Measurements from ENCODE around the gene EBF4. TPM values are rescaled to one million over a fixed set of nuclear protein-coding genes. Genes with fewer than 3 reads are reported as not detected.

Gene EBF4
- total RNA-seq, 1 donor from 2014 or later: 11.0 TPM

- peaks cover 6% of the 10 kb centered on the region for H3K27me3 Mint-ChIP-seq (ENCODE audit: unreplicated experiment)
- H3K4me3 Mint-ChIP-seq (ENCODE audit: unreplicated experiment): no peak overlapping the region
- no peak for TF ChIP-seq CTCF (IDR thresholded peaks at IDR 0.05; ENCODE audit: partially characterized antibody, unreplicated experiment)
- DNase-seq: no peak
- H3K36me3 Mint-ChIP-seq (ENCODE audit: unreplicated experiment): no peaks in the 10 kb centered on the region
- H3K9me3 Mint-ChIP-seq (ENCODE audit: unreplicated experiment): no peaks in the 10 kb centered on the region
- H3K27ac Mint-ChIP-seq (ENCODE audit: unreplicated experiment): no peak overlapping the region
- no peaks in the 10 kb centered on the region for H3K4me1 Mint-ChIP-seq (ENCODE audit: low read depth, unreplicated experiment)
Observed at GRCh38 chr20:2706688-2707352, 14.2 kb downstream of the EBF4 start.

- Mint-ChIP-seq H3K27me3 (ENCODE audit: unreplicated experiment) (peaks cover 5% of the 10 kb centered on the region), H3K36me3 (ENCODE audit: unreplicated experiment) (no peaks in the 10 kb centered on the region), H3K4me3 (ENCODE audit: unreplicated experiment) (no peak overlapping the region), H3K27ac (ENCODE audit: unreplicated experiment) (no peak overlapping the region), H3K4me1 (ENCODE audit: low read depth, unreplicated experiment) (no peaks in the 10 kb centered on the region), H3K9me3 (ENCODE audit: unreplicated experiment) (no peaks in the 10 kb centered on the region)
- TF ChIP-seq CTCF (IDR thresholded peaks at IDR 0.05; ENCODE audit: partially characterized antibody, unreplicated experiment): no peak
- DNase-seq: no peak
Observed at GRCh38 chr20:2707353-2708072, 14.9 kb downstream of the EBF4 start.

- Mint-ChIP-seq H3K9me3 (ENCODE audit: unreplicated experiment) (no peaks in the 10 kb centered on the region), H3K27ac (ENCODE audit: unreplicated experiment) (no peak overlapping the region), H3K36me3 (ENCODE audit: unreplicated experiment) (no peaks in the 10 kb centered on the region), H3K27me3 (ENCODE audit: unreplicated experiment) (peaks cover 5% of the 10 kb centered on the region), H3K4me1 (ENCODE audit: low read depth, unreplicated experiment) (no peaks in the 10 kb centered on the region), H3K4me3 (ENCODE audit: unreplicated experiment) (no peak overlapping the region)
- no peak for TF ChIP-seq CTCF (IDR thresholded peaks at IDR 0.05; ENCODE audit: partially characterized antibody, unreplicated experiment)
- DNase-seq: no peak
Observed at GRCh38 chr20:2708073-2708415, 15.5 kb downstream of the EBF4 start.

GRCh38 chr20:2708665-2709064 lies 16.1 kb downstream of the EBF4 start:
- Mint-ChIP-seq H3K4me3 (ENCODE audit: unreplicated experiment) (no peak overlapping the region), H3K27ac (ENCODE audit: unreplicated experiment) (no peak overlapping the region), H3K4me1 (ENCODE audit: low read depth, unreplicated experiment) (no peaks in the 10 kb centered on the region), H3K27me3 (ENCODE audit: unreplicated experiment) (peaks cover 5% of the 10 kb centered on the region), H3K36me3 (ENCODE audit: unreplicated experiment) (no peaks in the 10 kb centered on the region), H3K9me3 (ENCODE audit: unreplicated experiment) (no peaks in the 10 kb centered on the region)
- no peak for DNase-seq
- TF ChIP-seq CTCF (IDR thresholded peaks at IDR 0.05; ENCODE audit: partially characterized antibody, unreplicated experiment): no peak
